Endothelial cell of umbilical vein (primary cell): ENCODE results near the gene ZSCAN5A. TPM values are rescaled to one million over a fixed set of nuclear protein-coding genes. Genes with fewer than 3 reads are reported as not detected.
"Not testable (repeated sequence)": the region's sequence is repeated elsewhere in the genome, so short reads cannot be mapped to it uniquely, and the experiment has no call there.

Experiments
- BruUV-seq: library from RNA; stranded (reverse); fragments of 400-500 nt; replicated peaks from 2 replicates; lab custom pipeline; 2021; lab: Mats Ljungman, UMichigan
- CTCF ChIA-PET: fragments of 300-600, 350-600 bp; sonication (Branson Sonifier 250); formaldehyde crosslinking; loops from one replicate; lab custom pipeline; 2021; ENCODE audit warnings: antibody characterized with exemption, inconsistent platforms; lab: Charles Lee
- POLR2A ChIA-PET: fragments of 300-600, 350-600 bp; sonication (Branson Sonifier 250); formaldehyde crosslinking; loops from one replicate; lab custom pipeline; 2021; ENCODE audit warnings: antibody characterized with exemption, inconsistent platforms; lab: Charles Lee
- DNase-seq: peaks from one replicate; pipeline ENCODE4 v3.0.0-alpha.2; 2011; ENCODE audit warnings: low read depth, low spot score
- FAIRE-seq: peaks from 2 replicates; lab custom pipeline; 2011; peaks lifted over from hg19 to GRCh38; lab: Jason Lieb, UNC
- H2AFZ ChIP-seq: 2 replicates; pipeline ENCODE4 v1.6.0; 2012; ENCODE audit warnings: low read depth, low read length, control low read depth, inconsistent platforms
- H3K27ac ChIP-seq: 2 replicates; pipeline ENCODE4 v1.5.1; 2011; ENCODE audit warnings: low read depth, mild to moderate bottlenecking, control low read depth, low read length, moderate library complexity; ENCODE audit not compliant: insufficient read depth
- H3K27me3 ChIP-seq, 2 experiments: 2 replicates each; pipeline versions ENCODE4 v1.6.0 to v1.6.1; 2011; ENCODE audit warnings: low read length in 2 of 2, mixed read lengths in 1 of 2; ENCODE audit not compliant: control insufficient read depth in 2 of 2, insufficient read depth in 2 of 2
- H3K36me3 ChIP-seq, 2 experiments: 2 replicates in 1 of 2; 3 replicates in 1 of 2; pipeline ENCODE4 v1.5.1; 2011; ENCODE audit warnings: low read length in 2 of 2, mild to moderate bottlenecking in 1 of 2, moderate library complexity in 1 of 2; ENCODE audit not compliant: control insufficient read depth in 2 of 2, insufficient read depth in 2 of 2; ENCODE audit errors: extremely low read depth in 1 of 2
- H3K4me1 ChIP-seq: 3 replicates; pipeline ENCODE4 v1.5.1; 2011; ENCODE audit warnings: mild to moderate bottlenecking, low read length; ENCODE audit not compliant: control insufficient read depth, insufficient read depth; ENCODE audit errors: extremely low read depth
- H3K4me2 ChIP-seq: 2 replicates; pipeline ENCODE4 v1.6.1; 2011; ENCODE audit warnings: low read length, control low read depth, mixed read lengths; ENCODE audit not compliant: insufficient read depth
- H3K4me3 ChIP-seq, 3 experiments: fragments of 200-600 bp in 1 of 3; sonication (generic), shearing (Covaris generic) in 1 of 3; replicated peaks in 1 of 3; 2 replicates each; pipeline ENCODE4 v1.5.1; 2011 to 2016; ENCODE audit warnings: control low read depth in 3 of 3, low read length in 3 of 3, mild to moderate bottlenecking in 2 of 3, inconsistent platforms in 1 of 3, low read depth in 1 of 3, moderate library complexity in 1 of 3; ENCODE audit not compliant: insufficient read depth in 1 of 3
- H3K79me2 ChIP-seq: 2 replicates; pipeline ENCODE4 v1.6.0; 2012; ENCODE audit warnings: low read length, inconsistent platforms; ENCODE audit not compliant: control insufficient read depth, insufficient read depth
- H3K9ac ChIP-seq: replicated peaks from 2 replicates; pipeline ENCODE3; 2011; ENCODE audit warnings: low read length, control low read depth; ENCODE audit not compliant: insufficient read depth; ENCODE audit errors: extremely low read depth
- H3K9me1 ChIP-seq: replicated peaks from 3 replicates; pipeline ENCODE4 v1.6.0; 2011; ENCODE audit warnings: mild to moderate bottlenecking, low read length; ENCODE audit not compliant: control insufficient read depth, insufficient read depth; ENCODE audit errors: extremely low read depth
- H3K9me3 ChIP-seq: replicated peaks from 2 replicates; pipeline ENCODE4 v1.5.1; 2012; ENCODE audit warnings: low read length, inconsistent platforms; ENCODE audit not compliant: control insufficient read depth, insufficient read depth
- H4K20me1 ChIP-seq: replicated peaks from 2 replicates; pipeline ENCODE3; 2011; ENCODE audit warnings: mild to moderate bottlenecking, low read length; ENCODE audit not compliant: control insufficient read depth, insufficient read depth; ENCODE audit errors: extremely low read depth
- EZH2 ChIP-seq: IDR thresholded peaks from 2 replicates; pipeline ENCODE4 v1.6.1; 2012; ENCODE audit warnings: borderline replicate concordance, low read depth, mild to moderate bottlenecking, moderate library complexity, low read length, inconsistent platforms; ENCODE audit not compliant: severe bottlenecking
- FOS ChIP-seq: IDR thresholded peaks from 2 replicates; pipeline ENCODE4 v1.6.1; 2011; ENCODE audit warnings: mild to moderate bottlenecking, low read length, moderate library complexity, borderline replicate concordance; ENCODE audit not compliant: insufficient read depth
- GATA2 ChIP-seq: IDR thresholded peaks from 2 replicates; pipeline ENCODE4 v1.7.0; 2011; ENCODE audit warnings: low read depth, mild to moderate bottlenecking, moderate library complexity, mixed read lengths, low read length; ENCODE audit not compliant: insufficient read length, insufficient read depth
- JUN ChIP-seq: IDR thresholded peaks from 2 replicates; pipeline ENCODE4 v1.6.1; 2011; ENCODE audit warnings: borderline replicate concordance, low read depth; ENCODE audit not compliant: insufficient read length, insufficient read depth
- POLR2A ChIP-seq: IDR thresholded peaks from 2 replicates; pipeline ENCODE4 v1.6.1; 2012; ENCODE audit warnings: low read depth, mild to moderate bottlenecking, control low read depth, low read length
- POLR2AphosphoS5 ChIP-seq: IDR thresholded peaks from 2 replicates; pipeline ENCODE4 v1.6.1; 2012; ENCODE audit warnings: low read depth, mild to moderate bottlenecking, control low read depth, low read length, moderate library complexity; ENCODE audit not compliant: insufficient read depth
- dilution Hi-C: fragments of 300-500 bp; cut with MboI; formaldehyde crosslinking; loops from one replicate; pipeline ENCODE4 v1.15.0; 2019; ENCODE audit warnings: low sequenced_read_pairs; ENCODE audit not compliant: extremely low pct_ligation_motif_present
- intact Hi-C: fragments of 100-400 bp; cut with micrococcal nuclease; formaldehyde crosslinking; loops from one replicate; pipeline ENCODE4 v1.10.0; 2022
- polyA plus RNA-seq, 4 experiments: library from polyadenylated mRNA; depleted of rRNA in 3 of 4; stranded (reverse) in 3 of 4; unstranded in 1 of 4; fragments of >200 nt; gene quantifications; 2 replicates each; pipeline versions ENCODE4 v1.2.1 to v1.2.3, GENCODE V29; 2011 to 2012; ENCODE audit warnings: missing spikeins in 1 of 4
- total RNA-seq: library from RNA; stranded (reverse); gene quantifications from 2 replicates; pipeline ENCODE4 v1.2.3, GENCODE V29; 2021
- TF ChIP-seq, protein P1 (sequence below), 2 donors: IDR thresholded peaks; 1 replicate in 1 of 2; 2 replicates in 1 of 2; pipeline ENCODE4 v1.5.1; 2011; ENCODE audit warnings: low read length in 2 of 2, mild to moderate bottlenecking in 2 of 2, moderate library complexity in 2 of 2, control low read depth in 1 of 2, inconsistent platforms in 1 of 2, low read depth in 1 of 2; ENCODE audit not compliant: insufficient read depth in 1 of 2; ENCODE audit errors: extremely low read depth in 1 of 2

The ZSCAN5A gene
- total and polyA plus RNA-seq, 2 donors (not counting 3 experiments of a cell fraction or from before 2014, with no cell fraction given), result 5.1 to 12.2 TPM

DNA sequence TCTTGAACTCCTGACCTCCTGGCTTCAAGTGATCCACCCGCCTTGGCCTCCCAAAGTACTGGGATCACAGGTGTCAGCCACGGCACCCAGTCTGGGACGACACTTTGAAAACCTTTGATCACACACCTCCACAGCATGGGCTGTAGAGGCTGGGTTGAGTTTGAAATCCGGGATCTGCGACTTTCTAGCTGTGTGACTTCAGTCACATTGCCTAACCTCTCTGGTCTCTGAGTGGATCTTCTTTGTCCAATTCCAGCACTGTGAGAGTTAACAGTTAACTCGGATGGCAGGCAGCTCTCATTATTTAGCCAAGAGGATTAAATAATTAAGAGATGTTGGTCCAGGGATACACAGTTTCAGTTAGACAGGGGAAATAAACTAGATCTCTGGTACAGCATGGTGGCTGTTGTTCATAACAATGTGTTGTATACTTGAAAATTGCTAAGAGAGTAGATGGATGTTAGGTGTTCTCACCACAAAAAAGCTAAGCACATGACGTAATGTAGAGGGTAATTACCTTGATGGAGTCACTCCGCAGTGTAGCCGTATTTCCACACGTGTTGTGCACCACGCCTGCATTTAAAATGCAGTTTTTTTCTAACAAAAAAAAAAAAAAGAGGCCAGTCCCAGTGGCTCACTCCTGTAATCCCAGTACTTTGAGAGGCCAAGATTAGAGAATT is 136.9 kb downstream of the ZSCAN5A start:
- DNase-seq, result no peak
- no peak overlapping the region for H3K9ac ChIP-seq
- intact Hi-C loops, result no loop called here
- BruUV-seq, result no TSS peak
- ChIA-PET CTCF (interaction anchor here (0.6 to 13.9 kb wide), 5 partner anchors 75 to 156 kb away, joined by 3 to 328 read pairs (median 4); no protein-coding TSS in a partner anchor), POLR2A (no interaction called here)
- H3K79me2 ChIP-seq, result no peaks in the 10 kb centered on the region
- H3K36me3 ChIP-seq, result no peaks in the 10 kb centered on the region
- TF ChIP-seq GATA2 (no peak), FOS (no peak), JUN (no peak), EZH2 (no peak), POLR2AphosphoS5 (no peak), POLR2A (no peak)
- dilution Hi-C loops, result no loop called here
- no peaks in the 10 kb centered on the region for H3K4me1 ChIP-seq
- no peak overlapping the region for H3K27ac ChIP-seq
- H3K4me2 ChIP-seq, result no peak overlapping the region
- no peak overlapping the region for H2AFZ ChIP-seq
- no peaks in the 10 kb centered on the region for H3K9me3 ChIP-seq
- H4K20me1 ChIP-seq, result no peaks in the 10 kb centered on the region
- no peak overlapping the region for H3K4me3 ChIP-seq
- no peaks in the 10 kb centered on the region for H3K9me1 ChIP-seq
- FAIRE-seq, result no peak
- H3K27me3 ChIP-seq, result peaks cover 0 to 2% of the 10 kb centered on the region in 2 experiments

DNA sequence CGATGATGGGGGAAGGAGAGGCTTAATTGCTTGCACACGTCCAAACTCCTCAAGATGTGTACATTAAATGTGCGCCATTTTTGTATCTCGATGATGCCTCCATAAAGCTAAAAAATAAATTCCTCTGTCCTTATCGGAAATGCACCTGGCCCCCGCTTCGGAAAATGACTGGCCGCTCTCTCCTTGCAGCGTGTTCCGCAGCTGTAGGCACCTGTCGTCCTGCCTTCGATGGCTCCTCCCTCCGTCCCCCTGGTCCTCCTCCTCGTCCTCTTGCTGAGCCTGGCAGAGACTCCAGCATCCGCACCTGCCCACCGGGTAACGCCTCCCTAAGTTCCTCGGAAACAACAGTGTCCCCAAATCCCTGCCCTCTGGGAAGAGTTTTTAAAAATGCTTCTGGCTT is 137.8 kb downstream of the ZSCAN5A start:
- Histone ChIP-seq H3K9ac (no peak overlapping the region), H3K36me3 (no peaks in the 10 kb centered on the region), H3K27me3 (peaks cover 0 to 2% of the 10 kb centered on the region in 2 experiments), H3K4me1 (no peaks in the 10 kb centered on the region), H3K4me3 (no peak overlapping the region), H3K9me1 (no peaks in the 10 kb centered on the region), H3K27ac (no peak overlapping the region), H3K79me2 (no peaks in the 10 kb centered on the region), H3K9me3 (no peaks in the 10 kb centered on the region), H3K4me2 (no peak overlapping the region), H2AFZ (no peak overlapping the region), H4K20me1 (no peaks in the 10 kb centered on the region)
- dilution Hi-C loops (no loop called here), intact Hi-C loops (no loop called here)
- no peak for DNase-seq
- no peak for FAIRE-seq
- TF ChIP-seq, protein P1, sequence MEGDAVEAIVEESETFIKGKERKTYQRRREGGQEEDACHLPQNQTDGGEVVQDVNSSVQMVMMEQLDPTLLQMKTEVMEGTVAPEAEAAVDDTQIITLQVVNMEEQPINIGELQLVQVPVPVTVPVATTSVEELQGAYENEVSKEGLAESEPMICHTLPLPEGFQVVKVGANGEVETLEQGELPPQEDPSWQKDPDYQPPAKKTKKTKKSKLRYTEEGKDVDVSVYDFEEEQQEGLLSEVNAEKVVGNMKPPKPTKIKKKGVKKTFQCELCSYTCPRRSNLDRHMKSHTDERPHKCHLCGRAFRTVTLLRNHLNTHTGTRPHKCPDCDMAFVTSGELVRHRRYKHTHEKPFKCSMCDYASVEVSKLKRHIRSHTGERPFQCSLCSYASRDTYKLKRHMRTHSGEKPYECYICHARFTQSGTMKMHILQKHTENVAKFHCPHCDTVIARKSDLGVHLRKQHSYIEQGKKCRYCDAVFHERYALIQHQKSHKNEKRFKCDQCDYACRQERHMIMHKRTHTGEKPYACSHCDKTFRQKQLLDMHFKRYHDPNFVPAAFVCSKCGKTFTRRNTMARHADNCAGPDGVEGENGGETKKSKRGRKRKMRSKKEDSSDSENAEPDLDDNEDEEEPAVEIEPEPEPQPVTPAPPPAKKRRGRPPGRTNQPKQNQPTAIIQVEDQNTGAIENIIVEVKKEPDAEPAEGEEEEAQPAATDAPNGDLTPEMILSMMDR (IDR thresholded peaks at IDR 0.05; ENCODE audit: extremely low read depth in 1 of 2, insufficient read depth in 1 of 2, low read depth in 1 of 2, low read length in 2 of 2), result no peak
- POLR2A ChIA-PET, result no interaction called here
- CTCF ChIA-PET, result interaction anchor here (0.6 to 13.9 kb wide), 6 partner anchors 76 to 156 kb away, joined by 3 to 328 read pairs (median 4); partner anchors contain the start of gene ZSCAN5A
- BruUV-seq, result no TSS peak

DNA sequence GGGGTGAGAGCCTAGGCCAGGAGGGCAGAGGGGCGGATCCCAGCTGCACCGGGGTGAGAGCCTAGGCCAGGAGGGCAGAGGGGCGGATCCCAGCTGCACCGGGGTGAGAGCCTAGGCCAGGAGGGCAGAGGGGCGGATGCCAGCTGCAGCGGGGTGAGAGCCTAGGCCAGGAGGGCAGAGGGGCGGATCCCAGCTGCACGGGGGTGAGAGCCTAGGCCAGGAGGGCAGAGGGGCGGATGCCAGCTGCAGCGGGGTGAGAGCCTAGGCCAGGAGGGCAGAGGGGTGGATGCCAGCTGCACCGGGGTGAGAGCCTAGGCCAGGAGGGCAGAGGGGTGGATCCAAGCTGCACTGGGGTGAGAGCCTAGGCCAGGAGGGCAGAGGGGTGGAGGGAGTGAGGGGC is 138.3 kb downstream of the ZSCAN5A start:
- H3K79me2 ChIP-seq, H4K20me1 ChIP-seq, dilution Hi-C loops, H2AFZ ChIP-seq, H3K36me3 ChIP-seq, FAIRE-seq, H3K4me1 ChIP-seq, H3K4me2 ChIP-seq, POLR2A ChIA-PET, H3K9ac ChIP-seq, intact Hi-C loops, BruUV-seq, H3K27ac ChIP-seq, H3K27me3 ChIP-seq, H3K9me1 ChIP-seq, DNase-seq, H3K4me3 ChIP-seq, H3K9me3 ChIP-seq: not testable (repeated sequence)
- CTCF ChIA-PET, result interaction anchor here (0.6 to 13.9 kb wide), 4 partner anchors 99 to 157 kb away, joined by 3 to 328 read pairs (median 4); partner anchors contain the start of gene ZSCAN5A
